ENCODE data around the gene PBX4.

DNA sequence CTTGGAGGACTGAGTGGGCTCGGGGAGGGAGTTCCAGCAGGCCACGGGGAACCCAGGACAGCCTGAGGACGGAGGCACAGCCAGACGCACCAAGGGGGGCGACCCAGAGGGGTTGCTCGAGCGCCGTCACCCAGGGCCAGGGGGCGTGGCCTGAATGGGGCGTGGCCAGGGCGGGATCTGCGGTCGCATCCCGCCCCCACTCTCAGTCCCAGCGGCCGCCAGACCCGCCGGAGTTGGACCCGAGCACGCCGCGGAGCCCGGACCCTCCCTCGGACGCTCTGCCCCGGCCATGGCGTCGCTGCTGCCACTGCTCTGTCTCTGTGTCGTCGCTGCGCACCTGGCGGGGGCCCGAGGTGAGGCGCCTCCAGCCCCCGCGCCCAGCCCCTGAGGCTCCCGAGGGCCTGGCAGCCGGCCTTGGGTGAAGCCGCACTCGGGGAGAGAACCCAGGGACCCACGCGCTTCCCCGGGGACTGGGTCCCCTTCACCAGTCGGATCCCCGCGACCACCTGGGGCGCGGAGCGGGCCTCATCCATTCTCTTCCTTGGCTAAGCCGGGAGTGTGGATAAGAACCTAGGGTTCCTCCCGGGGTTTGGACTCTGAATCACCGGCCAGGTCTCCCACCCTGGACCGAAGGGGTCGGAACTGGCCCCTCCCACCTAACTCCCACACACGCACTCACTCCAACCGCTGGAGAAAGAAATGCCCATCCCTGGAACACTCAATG is 80.3 kb downstream of the PBX4 start, which contains the start of gene CILP2:
- TF ChIP-seq, protein P1, sequence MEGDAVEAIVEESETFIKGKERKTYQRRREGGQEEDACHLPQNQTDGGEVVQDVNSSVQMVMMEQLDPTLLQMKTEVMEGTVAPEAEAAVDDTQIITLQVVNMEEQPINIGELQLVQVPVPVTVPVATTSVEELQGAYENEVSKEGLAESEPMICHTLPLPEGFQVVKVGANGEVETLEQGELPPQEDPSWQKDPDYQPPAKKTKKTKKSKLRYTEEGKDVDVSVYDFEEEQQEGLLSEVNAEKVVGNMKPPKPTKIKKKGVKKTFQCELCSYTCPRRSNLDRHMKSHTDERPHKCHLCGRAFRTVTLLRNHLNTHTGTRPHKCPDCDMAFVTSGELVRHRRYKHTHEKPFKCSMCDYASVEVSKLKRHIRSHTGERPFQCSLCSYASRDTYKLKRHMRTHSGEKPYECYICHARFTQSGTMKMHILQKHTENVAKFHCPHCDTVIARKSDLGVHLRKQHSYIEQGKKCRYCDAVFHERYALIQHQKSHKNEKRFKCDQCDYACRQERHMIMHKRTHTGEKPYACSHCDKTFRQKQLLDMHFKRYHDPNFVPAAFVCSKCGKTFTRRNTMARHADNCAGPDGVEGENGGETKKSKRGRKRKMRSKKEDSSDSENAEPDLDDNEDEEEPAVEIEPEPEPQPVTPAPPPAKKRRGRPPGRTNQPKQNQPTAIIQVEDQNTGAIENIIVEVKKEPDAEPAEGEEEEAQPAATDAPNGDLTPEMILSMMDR (IDR thresholded peaks at IDR 0.05; ENCODE audit: insufficient read depth, low read depth, low read length), result no peak
- TF ChIP-seq EZH2 (IDR thresholded peaks at IDR 0.05; ENCODE audit: insufficient read depth, low read length), result peak; percentile 53

All from astrocyte (in vitro differentiated cells and primary cell).